NCI-H748 (cell line): ENCODE data around the gene IQGAP1.
"Not testable (repeated sequence)": the region's sequence is repeated elsewhere in the genome, so short reads cannot be mapped to it uniquely, and the experiment has no call there.

Experiments used
- DNase-seq: peaks from one replicate; lab custom pipeline; 2025; ENCODE audit not compliant: unreplicated experiment; lab: John Stamatoyannopoulos, UW

The IQGAP1 gene

DNA sequence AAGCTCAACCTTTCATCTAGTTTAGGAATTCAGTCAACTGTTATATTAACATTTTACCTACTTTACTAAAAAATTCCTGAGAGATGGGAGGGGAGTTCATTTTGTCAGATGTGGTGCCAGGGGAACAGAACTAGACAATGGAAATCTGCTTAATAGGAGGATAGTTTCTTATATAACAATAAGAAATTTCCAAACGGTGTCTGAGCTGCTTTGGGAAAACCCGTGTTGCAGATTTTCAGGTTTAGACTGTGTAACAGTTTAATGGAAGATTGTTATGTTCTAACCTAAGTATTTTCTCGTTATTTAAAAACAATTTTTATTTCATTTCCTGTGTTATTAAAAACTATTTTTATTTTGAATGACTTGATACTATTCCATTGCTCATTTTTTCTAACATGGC, 19.3 kb downstream of the IQGAP1 start:
- DNase-seq = no peak

DNA sequence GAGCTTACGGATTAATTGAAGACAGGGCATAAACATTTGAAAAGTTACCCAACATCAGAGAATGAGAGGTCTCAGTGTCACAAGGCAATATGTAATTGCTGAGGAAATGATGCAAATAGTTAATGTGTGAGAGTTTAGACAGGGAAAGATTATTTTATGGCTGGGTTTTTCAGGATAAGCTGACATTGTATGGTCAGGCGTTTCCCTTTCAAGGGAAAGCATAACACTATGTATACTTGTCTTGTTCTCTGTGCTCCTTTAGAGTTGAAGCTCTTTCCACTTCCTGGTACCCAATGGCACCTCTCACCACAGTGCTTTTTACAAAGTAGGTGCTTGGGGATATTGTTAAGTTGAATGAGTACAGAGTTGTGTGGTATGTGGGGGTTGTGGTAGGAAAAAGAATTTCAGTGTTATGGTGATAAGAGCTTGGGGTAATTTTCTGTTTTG, 19.9 kb downstream of the IQGAP1 start:
- no peak for DNase-seq

DNA sequence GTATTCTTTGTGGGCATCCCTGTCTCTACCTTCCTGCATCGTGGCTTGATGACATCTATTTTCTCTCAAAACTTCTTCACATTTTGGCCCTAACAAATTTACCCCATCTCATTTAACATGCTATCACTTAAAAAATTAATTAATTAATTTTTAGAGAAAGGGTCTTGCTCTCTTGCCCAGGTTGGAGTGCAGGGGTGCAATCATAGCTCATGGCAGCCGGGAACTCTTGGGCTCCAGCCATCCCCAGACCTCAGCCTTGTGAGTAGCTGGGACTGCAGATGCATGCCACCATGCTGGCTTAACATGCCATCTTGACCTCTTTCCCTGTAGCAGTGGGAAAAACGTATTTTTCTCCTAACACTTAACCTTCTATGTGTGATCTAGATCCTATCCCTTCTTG, 20.6 kb downstream of the IQGAP1 start:
- no peak for DNase-seq

DNA sequence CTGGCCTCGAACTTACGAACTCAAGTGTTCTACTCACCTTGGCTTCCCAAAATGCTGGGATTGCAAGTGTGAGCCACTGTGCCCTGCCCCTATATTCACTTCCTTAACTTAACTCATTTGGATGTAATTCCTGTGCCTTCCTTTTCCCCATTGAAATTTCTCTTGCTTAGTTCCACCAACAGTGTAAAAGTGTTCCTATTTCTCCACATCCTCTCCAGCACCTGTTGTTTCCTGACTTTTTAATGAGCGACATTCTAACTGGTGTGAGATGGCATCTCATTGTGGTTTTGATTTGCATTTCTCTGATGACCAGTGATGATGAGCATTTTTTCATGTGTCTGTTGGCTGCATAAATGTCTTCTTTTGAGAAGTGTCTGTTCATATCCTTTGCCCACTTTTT, 21.5 kb downstream of the IQGAP1 start:
- not testable (repeated sequence) for DNase-seq

DNA sequence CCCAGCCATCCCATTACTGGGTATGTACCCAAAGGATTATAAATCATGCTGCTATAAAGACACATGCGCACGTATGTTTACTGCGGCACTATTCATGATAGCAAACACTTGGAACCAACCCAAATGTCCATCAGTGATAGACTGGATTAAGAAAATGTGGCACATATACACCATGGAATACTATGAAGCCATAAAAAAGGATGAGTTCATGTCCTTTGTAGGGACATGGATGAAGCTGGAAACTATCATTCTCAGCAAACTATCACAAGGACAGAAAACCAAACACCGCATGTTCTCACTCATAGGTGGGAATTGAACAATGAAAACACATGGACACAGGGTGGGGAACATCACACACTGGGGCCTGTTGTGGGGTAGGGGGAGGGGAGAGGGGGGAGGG, 22.3 kb downstream of the IQGAP1 start:
- DNase-seq = not testable (repeated sequence)

DNA sequence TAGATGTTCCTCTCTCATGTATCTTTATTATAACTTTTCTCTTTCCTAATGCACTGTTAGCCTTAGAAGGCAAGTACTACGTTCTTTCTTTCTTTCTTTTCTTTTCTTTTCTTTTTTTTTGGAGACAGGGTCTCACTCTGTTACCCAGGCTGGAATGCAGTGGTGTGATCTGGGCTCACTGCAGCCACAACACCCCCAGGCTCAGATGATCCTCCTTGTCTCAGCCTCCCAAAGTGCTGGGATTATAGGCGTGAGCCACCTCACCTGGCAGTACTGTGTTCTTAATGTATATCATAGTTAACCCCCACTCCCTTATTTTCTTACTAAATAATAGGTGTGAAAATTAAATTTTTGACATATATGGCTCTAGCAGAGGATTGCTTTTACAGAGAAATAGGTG, 23.1 kb downstream of the IQGAP1 start:
- DNase-seq = no peak

DNA sequence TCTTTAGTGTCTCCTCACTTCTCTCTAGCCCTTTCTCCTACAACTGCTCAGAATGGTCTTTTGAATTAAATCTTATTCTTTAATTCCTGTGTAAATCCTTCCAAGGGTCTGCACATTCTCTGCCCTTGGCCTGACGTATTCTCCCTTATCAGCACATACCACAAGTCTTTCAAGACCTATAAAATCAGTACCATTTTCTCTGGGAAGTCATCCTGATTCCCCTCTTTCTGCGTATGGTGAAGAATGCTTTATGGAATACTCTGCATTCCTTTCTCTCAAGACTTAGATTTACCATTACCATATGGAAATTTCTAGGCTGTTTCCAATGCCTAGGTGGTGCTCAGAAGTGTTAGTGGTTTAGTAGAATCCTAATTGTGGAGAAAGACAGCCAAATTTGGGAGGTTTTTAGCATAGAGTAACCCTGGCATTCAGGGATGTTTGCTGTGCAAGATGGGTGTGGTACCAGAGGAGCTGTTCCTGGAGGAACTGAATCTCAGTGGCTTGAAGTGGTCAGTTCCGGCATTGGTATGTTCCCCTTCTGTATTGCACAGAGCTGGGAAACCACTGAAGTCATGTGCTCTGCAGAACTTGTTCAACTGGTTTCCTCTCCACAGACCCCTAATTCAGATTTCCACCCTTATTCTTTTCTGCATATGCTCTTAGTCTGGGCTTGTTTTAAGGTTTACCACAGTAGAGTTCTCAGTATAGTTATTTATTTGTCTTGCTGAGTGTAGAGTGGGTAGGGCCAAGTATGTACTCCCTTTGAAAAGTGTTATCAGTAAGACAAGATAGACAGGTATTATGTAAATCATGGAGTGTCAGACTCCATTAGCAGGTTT, 24.5 kb downstream of the IQGAP1 start:
- peak; percentile 85 for DNase-seq

DNA sequence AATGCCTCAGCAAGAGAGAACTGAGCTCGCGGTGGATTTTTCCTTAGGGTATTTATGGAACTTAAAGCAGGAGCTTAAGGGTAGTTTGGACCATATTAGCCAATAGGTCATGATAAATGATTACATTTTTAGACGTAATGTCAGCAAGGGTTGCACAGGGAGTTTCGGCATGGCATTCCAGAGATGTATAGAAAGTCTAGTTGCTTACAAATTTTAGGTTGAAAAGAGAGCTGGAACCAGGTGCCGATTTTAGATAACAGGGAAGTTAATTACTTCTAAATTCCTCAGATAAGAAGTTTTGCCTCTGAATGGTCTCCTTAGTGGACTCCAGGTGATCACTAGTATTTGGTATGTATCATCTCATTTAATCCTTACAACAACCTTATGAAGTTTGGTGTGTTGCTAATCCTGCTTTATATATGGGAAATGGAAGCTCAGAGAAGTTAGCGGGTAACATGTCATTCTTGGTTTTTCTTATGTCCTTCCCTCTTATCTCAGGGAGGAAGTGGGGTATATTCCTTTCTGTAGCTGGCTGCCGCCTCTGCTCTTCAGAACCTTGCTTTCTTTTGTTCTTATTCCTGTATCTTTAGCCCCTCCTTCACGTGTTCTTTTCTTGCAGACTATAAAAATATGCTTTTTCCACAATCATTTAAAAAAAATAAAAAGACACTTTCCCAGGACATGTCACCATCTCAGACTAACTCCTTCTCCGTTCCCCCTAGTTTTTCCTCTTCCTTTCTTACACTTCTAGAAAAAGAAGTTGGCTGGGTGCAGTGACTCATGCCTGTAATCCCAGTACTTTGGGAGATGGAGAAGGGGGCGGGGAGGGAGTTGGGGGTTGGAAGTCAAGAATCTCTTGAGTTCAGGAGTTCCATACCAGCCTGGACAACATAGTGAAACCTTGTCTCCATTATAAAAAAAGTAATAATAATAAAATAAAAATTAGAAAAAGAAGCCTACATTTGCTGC, 25.7 kb downstream of the IQGAP1 start:
- DNase-seq = no peak

DNA sequence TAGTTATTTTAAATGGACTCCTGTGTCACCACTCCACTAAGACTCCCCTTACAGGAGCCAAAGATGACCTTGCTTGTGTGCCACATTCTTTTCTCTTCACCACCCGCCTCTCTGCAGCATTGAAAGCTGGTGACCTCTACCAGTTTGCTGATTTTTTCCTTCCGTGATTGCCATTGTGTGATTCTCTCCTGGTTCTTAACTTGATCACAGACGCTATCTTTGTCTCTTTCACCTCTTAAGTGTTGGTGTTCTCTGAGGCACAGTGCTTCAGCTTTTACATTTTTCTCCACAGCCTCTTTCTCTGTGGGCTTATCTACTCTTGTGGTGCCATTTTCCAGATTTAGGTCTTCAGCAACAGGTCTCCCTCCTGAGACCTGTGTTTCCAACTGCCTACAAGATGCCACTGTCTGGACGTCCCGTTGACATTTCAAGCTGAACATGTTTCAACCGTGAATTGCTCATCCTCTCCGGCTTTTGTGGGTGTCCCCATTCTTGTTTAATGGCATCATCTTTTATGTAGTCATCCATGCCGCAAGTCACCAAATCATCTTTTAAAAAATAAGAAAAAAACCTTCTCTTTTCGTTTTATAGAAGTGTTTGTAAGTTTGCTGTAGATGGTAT, 26.5 kb downstream of the IQGAP1 start:
- no peak for DNase-seq

DNA sequence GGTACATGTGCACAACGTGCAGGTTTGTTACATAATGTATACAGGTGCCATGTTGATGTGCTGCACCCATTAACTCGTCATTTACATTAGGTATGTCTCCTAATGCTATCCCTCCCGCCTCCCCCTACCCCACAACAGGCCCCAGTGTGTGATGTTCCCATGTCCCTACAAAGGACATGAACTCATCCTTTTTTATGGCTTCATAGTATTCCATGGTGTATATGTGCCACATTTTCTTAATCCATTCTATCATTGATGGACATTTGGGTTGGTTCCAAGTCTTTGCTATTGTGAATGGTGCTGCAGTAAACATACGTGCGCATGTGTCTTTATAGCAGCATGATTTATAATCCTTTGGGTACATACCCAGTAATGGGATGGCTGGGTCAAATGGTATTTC, 28.0 kb downstream of the IQGAP1 start:
- DNase-seq = not testable (repeated sequence)

DNA sequence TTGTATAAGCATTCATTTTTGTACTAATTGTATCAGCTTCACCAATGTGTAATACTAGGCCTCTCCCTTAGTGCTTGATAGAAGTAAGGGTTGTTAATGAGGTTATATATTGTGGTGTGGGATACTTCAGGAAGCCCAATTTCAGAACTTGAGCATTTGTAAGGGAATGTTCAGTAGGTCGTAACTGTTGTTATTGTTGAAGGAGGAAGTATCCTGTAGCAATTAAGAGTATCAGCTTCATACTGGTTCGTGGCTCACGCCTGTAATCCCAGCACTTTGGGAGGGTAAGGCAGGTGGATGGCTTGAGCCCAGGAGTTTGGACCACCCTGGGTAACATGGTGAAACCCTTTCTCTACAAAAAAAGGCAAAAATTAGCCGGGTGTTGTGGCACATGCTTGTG, 30.6 kb downstream of the IQGAP1 start:
- no peak for DNase-seq

DNA sequence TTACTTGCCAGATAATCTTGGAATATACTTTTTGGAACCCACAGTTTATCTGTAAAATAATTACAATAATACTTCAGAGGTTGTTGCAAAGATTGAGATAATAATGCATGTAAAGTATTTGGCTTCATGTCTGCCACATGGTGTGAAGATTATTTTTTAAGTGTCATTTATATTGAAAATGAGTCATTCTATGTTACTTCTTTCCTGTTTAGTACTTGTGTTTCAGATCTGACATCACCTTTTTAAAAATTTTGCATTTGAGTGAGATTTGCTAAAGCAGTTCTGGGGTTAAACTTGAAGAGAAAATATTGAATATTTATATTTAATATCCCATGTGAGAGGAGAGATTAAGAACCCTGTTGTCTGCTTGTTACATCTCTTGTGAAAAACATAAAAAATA, 31.2 kb downstream of the IQGAP1 start:
- no peak for DNase-seq

DNA sequence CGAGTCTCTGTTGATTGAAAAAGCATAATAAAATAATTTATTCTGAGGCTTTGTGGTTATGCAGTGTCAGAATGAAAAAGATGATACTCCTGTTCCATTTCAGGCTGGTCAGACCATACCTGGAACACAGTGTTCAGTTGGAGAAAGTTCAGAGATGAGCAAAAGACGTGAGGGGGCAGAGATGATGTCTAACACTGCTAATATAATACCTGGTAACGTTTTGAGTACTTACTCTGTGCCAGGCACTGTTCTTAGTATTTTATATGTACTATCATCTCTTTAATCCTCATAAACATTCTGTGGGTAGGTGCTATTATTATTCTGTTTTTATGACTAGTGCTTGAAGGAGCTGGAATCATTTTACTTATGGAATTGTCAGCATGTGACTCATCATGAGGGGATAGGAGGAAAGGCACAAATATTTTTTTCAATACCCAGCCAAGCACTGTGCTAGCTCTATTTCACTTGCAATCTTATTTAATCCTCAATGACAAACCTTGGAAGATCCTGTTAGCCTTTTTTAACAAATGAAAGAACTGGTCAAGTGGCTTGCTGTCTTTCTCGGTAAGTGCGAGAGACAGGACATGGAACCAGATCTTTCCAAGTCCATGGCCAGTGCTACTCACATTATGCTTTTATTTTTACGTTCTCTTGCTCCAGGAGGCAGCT, 31.8 kb downstream of the IQGAP1 start:
- DNase-seq = no peak

DNA sequence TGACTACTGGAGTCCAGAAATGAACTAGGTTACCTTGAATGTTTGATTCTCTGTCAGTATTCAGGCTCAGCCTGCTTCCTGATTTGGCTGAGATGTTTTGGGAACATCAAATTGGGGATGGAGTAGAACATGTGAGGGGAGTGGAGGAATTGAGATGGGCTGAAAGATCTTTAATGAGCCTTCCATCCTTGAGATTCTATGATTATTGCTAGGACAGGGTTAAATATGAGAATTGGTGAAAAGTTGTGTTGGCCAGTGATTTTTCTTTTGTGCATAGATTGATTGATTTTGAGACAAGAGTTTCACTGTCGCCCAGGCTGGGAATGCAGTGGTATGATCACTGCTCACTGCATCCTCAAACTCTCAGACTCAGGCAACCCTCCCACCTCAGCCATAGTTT, 32.4 kb downstream of the IQGAP1 start:
- DNase-seq = no peak

DNA sequence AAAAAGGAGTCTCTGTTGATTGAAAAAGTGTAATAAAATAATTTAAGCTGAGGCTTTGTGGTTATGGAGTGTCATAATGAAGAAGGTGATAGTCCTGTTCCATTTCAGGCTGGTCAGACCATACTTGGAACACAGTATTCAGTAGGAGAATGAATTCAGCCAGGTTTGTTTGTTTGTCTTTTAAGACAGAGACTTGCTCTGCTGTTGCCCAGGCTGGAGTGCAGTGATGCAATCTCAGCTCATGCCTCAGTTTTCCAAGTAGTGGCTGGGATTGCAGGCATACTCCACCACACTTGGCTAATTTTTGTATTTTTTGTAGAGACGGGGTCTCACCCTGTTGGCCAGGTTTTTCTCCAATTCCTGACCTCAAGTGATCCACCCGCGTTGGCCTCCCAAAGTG, 33.5 kb downstream of the IQGAP1 start:
- no peak for DNase-seq

DNA sequence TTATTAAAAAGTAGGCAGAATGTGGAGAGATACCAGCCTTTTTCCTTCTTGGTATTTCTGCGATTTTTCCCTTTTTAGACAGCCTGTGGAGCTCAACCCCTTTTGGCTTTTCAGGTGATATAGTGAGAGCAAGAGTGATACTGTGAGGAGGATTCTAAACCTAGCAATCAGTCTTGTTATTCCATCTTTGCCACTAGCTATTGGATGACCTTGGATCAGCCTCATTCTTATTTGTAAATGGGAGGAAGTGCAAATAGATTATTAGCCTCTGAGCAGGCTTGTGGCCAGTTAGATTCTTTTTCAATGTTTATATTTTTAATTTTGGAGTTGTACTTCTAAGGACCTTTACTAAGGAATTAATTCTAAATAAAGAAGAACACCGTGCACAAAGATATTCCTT, 34.0 kb downstream of the IQGAP1 start:
- no peak for DNase-seq

DNA sequence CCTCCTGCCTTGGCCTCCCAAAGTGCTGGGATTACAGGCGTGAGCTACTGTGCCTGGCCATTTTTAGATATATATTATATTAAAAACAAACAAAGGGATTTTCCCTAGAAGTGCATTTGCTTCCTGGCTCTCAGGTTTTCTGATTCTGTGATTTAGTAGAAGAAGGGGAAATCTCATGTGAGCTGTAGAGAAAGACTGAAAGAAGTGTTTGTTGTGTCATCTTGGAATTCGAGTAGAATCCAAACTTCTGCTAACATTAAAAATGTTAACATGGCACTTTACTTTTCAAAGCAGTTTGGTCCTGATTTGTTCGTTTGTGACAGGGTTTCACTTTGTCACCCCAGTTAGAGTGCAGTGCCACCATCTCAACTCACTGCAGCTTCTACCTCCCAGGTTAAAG, 34.9 kb downstream of the IQGAP1 start:
- DNase-seq = no peak

DNA sequence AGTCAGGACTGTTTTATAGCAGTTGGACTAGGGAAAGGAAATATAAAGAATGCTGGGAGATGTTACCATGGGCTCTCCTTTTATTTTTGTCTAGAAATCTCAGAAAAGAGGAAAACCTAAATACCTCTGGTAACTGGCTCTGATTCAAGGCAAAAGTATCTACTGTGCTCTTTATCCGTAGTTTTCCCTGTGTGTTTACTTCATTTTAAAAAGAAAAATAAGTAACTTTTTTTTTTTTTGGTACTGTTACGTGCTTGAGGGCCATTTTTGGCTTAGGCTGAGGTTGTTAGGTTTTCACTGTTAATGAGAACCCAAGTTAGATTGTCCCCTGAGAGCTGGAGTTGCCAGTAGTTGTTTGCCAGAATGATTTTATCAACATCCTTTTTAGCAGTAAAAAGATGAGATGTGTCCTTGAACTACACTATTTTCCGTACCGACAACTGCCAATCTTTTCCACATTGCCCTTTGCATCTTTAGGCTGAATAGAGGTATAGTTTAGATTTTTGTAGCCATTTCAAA, 35.8 kb downstream of the IQGAP1 start:
- DNase-seq = no peak

DNA sequence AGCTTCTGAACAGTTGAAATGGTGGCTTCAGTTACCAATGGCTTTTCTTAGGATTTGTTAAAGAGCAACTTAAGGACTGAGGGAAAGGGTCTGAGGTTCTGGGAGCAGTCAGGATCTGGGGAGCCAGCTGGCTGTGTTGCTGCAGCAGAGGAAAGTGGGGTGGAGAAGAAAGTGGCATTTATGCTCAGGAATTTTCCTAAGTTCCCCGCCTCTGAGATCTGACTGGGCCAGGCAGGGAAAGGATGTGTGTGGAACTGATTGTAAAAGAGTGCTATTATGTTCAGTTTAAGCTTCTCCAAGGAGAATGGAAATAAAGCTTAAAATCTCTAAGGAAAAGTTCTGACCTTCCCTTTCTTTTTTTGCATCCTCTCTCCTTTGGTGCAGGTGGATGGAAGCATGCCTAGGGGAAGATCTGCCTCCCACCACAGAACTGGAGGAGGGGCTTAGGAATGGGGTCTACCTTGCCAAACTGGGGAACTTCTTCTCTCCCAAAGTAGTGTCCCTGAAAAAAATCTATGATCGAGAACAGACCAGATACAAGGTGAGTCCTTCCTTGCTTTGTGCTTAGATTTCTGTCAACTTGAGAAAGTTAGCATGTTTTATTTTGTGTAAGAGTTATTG, 37.8 kb downstream of the IQGAP1 start:
- no peak for DNase-seq

DNA sequence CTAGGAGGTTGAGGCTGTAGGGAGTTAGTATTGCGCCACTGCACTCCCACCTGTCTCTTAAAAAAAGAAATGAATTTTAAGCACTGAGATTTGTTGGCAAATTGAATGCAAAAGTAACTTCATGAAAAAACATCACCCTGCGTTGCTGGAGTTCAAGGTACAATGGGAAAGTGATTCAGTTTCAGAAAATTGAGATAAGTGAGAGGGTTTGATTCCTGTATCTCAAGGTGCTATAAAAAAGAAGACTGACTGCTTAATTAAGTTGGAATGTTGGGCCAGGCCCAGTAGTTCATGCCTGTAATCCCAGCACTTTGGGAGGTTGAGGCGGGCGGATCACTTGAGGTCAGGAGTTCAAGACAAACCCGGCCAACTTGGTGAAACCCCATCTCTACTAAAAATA, 39.1 kb downstream of the IQGAP1 start:
- no peak for DNase-seq
